ENCODE results near the gene SPIRE2. TPM values are rescaled to one million over a fixed set of nuclear protein-coding genes. Genes with fewer than 3 reads are reported as not detected.
A peak's percentile ranks its signal among the peaks of the same experiment; 100 is the strongest.

Gene SPIRE2
- total and polyA plus RNA-seq, 9 of the 15 experiments (the other 6 are each of a cell fraction or from before 2014, with no cell fraction given), result 0.70 to 7.5 (median 4.6) TPM

GRCh38 chr16:89873109-89873971 is 45.1 kb downstream of the SPIRE2 start, which contains the start of gene TCF25 (continued):
- TF ChIP-seq ZNF384 (IDR thresholded peaks at IDR 0.05; ENCODE audit: low read depth, low read length), result no peak
- peak; percentile 70; the same call in 1 of the 2 replicates for TF ChIP-seq THAP7 (CRISPR knock-in tag; IDR thresholded peaks at IDR 0.05)
- TF ChIP-seq CBFA2T2 (conservative IDR thresholded peaks at IDR 0.05), result no peak
- no peak for TF ChIP-seq NFIX (CRISPR knock-in tag; IDR thresholded peaks at IDR 0.05; ENCODE audit: low read depth)
- TF ChIP-seq ZNF408 (CRISPR knock-in tag; IDR thresholded peaks at IDR 0.05; ENCODE audit: low read depth), result no peak
- TF ChIP-seq CEBPG (CRISPR knock-in tag; IDR thresholded peaks at IDR 0.05), result no peak
- no peak for TF ChIP-seq CEBPG (tag; conservative IDR thresholded peaks at IDR 0.05 in 1 of 2, IDR thresholded peaks at IDR 0.05 in 1 of 2)
- no peak for TF ChIP-seq ZFPM2 (CRISPR knock-in tag; IDR thresholded peaks at IDR 0.05)
- no peak for TF ChIP-seq ZFP1 (CRISPR knock-in tag; IDR thresholded peaks at IDR 0.05)
- no peak for TF ChIP-seq GATA2 (CRISPR knock-in tag; IDR thresholded peaks at IDR 0.05)
- no peak for TF ChIP-seq SIN3B (IDR thresholded peaks at IDR 0.05; ENCODE audit: low read depth)
- 0 out of 2 replicates have a peak, but pooled peaks have one; percentile 29 for TF ChIP-seq TRIM28 (IDR thresholded peaks at IDR 0.05)
- TF ChIP-seq, protein P1, sequence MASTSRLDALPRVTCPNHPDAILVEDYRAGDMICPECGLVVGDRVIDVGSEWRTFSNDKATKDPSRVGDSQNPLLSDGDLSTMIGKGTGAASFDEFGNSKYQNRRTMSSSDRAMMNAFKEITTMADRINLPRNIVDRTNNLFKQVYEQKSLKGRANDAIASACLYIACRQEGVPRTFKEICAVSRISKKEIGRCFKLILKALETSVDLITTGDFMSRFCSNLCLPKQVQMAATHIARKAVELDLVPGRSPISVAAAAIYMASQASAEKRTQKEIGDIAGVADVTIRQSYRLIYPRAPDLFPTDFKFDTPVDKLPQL (IDR thresholded peaks at IDR 0.05; ENCODE audit: extremely low read depth, insufficient read length), result no peak
- TF ChIP-seq, protein P2, sequence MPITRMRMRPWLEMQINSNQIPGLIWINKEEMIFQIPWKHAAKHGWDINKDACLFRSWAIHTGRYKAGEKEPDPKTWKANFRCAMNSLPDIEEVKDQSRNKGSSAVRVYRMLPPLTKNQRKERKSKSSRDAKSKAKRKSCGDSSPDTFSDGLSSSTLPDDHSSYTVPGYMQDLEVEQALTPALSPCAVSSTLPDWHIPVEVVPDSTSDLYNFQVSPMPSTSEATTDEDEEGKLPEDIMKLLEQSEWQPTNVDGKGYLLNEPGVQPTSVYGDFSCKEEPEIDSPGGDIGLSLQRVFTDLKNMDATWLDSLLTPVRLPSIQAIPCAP (CRISPR knock-in tag; IDR thresholded peaks at IDR 0.05; ENCODE audit: borderline replicate concordance), result peak; percentile 59; the same call in 1 of the 2 replicates
- TF ChIP-seq TBL1XR1 (IDR thresholded peaks at IDR 0.05; ENCODE audit: low read length in 2 of 2), result no peak
- TF ChIP-seq POLR2AphosphoS2 (IDR thresholded peaks at IDR 0.05; ENCODE audit: low read length), result 0 out of 2 replicates have a peak, but pooled peaks have one; percentile 18
- TF ChIP-seq RBFOX2 (IDR thresholded peaks at IDR 0.05; ENCODE audit: low read depth, low read length), result peak; percentile 95
- TF ChIP-seq GABPB1 (CRISPR knock-in tag; IDR thresholded peaks at IDR 0.05), result peak; percentile 56; the same call in 1 of the 2 replicates
- TF ChIP-seq TCF7 (IDR thresholded peaks at IDR 0.05; ENCODE audit: borderline replicate concordance), result no peak
- no peak for TF ChIP-seq RFX5 (IDR thresholded peaks at IDR 0.05; ENCODE audit: low read depth, low read length)
- TF ChIP-seq MAZ (CRISPR knock-in tag; conservative IDR thresholded peaks at IDR 0.05 in 1 of 2, IDR thresholded peaks at IDR 0.05 in 1 of 2), result peak; percentile 68 to 78; a peak in 3 of 4 replicates
- TF ChIP-seq FUS (optimal IDR thresholded peaks at IDR 0.05; ENCODE audit: low read depth, low read length), result no peak
- TF ChIP-seq ZNF124 (CRISPR knock-in tag; IDR thresholded peaks at IDR 0.05), result no peak
- no peak for TF ChIP-seq ZNF253 (CRISPR knock-in tag; conservative IDR thresholded peaks at IDR 0.05)
- TF ChIP-seq TFAM (CRISPR knock-in tag; conservative IDR thresholded peaks at IDR 0.05), result no peak
- TF ChIP-seq MTF1 (CRISPR knock-in tag; IDR thresholded peaks at IDR 0.05; ENCODE audit: borderline replicate concordance), result no peak
- TF ChIP-seq PPARD (CRISPR knock-in tag; IDR thresholded peaks at IDR 0.05), result no peak
- peak; percentile 70; the same call in 1 of the 2 replicates for TF ChIP-seq ZNF668 (CRISPR knock-in tag; IDR thresholded peaks at IDR 0.05)
- no peak for TF ChIP-seq EZH2 (IDR thresholded peaks at IDR 0.05; ENCODE audit: borderline replicate concordance, low read depth, low read length)

All from K562 (cell line).